HG02885 (cell line): ENCODE results near the gene SYNGR2.
A peak's percentile ranks its signal among the peaks of the same experiment; 100 is the strongest.

Experiments used
- ATAC-seq: cut with Tn5 transposase; IDR thresholded peaks from one replicate; pipeline ENCODE4 v1.9.1; 2021; ENCODE audit warnings: mild to moderate bottlenecking; ENCODE audit not compliant: unreplicated experiment, poor library complexity

The SYNGR2 gene, protein sequence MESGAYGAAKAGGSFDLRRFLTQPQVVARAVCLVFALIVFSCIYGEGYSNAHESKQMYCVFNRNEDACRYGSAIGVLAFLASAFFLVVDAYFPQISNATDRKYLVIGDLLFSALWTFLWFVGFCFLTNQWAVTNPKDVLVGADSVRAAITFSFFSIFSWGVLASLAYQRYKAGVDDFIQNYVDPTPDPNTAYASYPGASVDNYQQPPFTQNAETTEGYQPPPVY

DNA sequence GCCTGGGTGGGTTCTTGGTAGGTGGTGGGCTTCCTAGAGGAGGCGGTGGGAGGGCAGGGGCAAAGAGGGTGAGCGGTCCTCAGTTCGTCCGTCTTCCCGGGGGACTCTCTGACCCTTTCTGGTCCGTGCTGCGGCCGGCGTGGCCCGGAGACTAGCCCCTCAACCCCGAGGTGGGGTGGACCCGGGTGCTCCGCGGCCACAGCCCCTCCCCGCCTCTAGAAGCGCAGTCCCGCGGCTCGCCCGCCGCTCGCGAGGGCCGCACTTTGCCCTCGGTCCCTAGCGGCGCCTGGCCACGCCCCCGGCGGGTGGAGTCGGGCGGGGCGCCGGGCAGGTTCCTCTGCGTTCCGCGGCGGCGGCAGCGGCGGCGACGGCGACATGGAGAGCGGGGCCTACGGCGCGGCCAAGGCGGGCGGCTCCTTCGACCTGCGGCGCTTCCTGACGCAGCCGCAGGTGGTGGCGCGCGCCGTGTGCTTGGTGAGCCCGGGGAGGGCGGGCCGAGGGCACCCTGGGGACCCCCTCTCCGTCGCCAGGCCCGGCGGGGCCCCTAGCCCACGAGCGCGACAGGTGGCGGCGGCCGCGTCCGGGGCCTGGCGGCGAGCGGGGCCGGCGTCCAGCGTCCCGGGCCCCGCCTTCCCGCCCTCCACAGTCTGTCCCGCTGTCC lies at the start of gene SYNGR2:
Gene SYNGR2, plus strand, starts transcription at position 340 of the 661 bp plus-strand sequence. Its CDS starts 36 bp downstream, at position 376.
- ATAC-seq: peak; percentile 62

DNA sequence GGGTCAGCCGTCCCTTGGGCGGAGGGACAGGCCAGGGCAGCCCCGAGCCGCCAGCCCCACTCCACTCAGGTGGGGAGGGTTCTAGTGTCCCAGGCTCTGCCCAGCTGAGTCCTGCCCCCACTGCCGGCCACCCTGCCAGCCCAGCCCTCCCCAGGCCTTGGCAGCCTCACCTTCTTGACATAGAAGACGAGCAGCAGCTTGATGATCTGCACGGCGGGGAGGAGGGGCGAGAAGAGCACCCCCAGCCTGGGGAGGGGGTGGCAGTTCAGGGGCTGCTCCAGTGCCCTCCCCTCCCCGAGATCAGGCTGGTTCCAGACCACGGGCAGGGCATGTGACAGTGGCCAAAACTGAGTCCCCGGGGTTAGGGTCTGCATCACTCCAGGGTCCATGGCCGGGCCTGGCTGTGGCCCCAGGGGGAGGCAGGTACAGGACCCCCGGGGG lies 49.6 kb upstream of the SYNGR2 start:
- ATAC-seq: no peak

DNA sequence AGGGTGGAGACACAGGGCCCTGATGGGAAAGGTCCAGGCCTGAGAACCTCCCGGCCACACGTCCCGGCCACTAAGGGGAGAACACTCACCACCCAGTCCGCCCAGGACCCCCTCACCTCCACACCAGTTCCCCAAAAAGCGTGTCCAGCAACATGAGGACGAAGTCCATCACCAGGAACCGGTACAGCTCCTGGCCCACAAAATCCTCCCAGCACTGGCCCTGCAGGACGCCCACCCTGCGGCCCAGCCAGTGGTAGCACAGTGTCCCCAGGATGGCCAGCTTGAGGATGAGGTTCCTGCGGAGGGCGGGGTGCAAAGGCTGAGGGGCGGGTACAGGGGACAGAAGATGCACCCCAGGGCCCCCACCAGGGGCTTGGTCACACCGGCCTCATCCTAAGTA lies 47.8 kb upstream of the SYNGR2 start:
- no peak for ATAC-seq

DNA sequence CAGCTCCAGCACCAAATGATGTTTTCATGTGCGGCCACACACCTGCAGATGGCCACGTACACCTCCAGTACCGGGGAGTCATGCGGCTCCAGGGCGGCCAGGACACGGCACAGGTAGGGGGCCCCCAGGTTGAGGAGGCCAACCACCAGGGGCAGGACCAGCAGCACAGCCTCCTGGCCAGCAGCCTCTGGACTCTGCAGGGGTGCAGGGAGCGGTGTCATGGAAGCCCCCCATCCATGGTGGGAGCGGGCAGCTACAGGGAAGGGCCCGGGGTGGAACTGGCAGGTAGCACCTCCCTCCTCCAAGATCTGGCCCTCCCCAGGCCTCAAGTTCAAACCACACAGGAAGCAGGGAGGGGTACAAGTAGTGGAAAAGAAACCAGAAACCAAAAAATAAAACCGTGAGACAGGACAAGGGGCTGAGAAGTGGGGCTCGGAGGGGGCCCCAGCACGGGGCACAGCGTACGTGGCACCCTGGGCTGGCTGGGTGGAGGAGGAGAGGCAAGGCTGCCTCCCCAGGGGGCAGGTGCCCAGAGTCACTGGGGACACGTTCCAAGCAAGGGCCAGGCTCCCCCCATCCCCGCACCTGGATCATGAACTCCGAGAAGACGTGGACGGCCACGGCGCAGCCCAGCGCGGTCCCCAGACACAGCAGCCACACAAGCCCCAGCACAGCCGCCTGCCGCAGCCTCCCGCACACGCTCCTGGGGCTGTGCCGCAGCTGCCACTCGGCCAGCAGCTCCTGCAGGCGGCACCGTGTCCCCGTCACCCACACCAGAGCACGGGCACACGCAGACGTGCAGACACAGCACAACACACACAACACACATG lies 47.2 kb upstream of the SYNGR2 start:
- no peak for ATAC-seq

DNA sequence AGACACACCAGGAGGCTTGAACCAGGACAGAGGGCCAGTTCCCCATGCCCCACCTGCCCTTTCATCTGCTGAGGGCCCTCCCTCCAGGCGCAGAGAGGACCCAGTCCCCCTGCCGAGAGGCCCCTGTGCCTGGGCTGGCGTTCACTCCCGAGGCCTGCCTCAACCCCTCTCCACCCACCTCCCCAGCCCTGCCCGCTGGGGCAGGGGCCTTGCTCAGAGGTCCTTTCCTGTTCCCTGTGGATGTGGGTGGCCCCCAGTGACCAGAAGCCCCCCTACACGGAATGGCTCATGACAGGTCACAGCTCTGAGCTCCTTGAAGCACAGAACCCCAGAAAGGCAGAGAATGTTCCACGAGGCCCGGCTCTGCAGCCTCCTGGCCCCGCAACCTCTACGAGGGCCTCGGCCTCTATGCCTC lies 46.6 kb upstream of the SYNGR2 start:
- no peak for ATAC-seq

DNA sequence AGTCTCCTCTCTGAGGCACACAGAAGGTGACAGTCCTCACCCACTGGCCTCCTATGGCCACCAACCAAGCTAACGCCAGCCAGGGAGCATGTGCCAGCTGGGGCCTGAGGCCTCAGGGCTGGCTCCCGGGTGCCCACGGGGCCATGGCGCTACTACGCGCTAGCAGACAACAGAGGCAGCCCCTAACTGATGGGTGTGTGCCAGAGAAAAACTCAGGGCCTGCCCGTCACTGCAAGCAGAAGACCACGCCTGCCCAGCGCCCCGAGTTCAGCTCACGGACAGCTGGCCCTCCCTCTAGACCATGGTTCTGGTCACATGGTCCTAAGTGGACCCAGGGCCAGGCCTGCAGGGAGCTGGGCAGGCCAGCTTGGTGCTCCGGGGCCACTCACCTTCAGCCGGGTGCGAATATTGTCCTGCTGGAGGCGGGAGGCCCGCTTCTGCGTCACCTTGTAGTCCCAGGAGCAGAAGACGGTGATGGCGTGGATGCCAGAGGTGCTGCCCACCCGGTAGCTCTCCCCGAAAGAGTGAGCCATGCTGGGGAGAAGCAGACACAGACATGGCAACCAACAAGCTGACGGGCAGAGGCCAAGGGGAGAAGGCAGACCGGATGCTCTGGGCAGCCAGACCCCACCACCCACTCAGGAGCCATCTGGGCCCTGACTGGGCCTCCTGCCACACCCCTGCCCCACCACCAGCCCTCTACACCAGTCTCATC lies 46.0 kb upstream of the SYNGR2 start:
- ATAC-seq: no peak

DNA sequence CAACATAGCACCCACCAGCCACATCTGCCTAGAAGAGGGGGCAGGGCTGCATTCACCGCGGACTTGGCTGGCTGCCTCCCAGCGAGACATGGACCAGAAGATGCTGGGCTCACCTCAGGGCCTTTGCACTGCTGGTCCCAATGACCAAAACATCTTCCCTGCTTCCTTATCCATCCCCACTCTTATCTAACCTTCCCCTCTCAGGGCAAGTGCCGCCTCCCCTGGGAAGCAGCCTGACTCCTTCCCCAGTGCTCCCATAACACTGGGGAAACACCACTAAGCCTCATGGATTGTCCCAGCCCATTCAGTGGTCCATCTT lies 45.5 kb upstream of the SYNGR2 start:
- ATAC-seq: no peak

DNA sequence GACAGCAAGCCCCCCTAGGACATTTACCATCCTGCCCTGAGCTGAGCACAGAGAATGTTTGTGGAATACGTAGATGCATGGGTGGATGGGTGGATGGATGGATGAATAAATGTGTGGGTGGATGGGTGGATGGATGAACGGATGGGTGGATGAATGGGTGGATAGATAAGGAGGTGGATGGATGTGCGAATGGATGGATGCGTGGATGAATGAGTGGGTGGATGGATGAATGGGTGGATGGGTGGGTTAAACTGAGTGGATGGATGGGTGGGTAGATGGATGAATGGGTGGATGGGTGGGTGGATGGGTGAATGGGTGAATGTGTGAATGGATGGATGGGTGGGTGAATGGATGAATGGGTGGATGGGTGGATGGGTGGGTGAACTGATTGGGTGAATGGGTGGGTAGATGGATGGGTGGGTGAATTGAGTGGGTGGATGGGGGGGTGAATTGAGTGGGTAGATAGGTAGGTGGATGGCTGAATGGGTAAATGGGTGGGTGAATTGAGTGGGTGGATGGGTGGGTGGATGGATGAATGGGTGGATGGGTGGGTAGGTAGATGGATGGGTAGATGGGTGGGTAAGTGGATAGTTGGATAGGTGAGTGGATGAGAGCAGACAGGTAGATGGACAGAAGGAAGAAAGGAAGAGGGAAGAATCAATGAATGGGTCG lies 45.0 kb upstream of the SYNGR2 start:
- no peak for ATAC-seq

DNA sequence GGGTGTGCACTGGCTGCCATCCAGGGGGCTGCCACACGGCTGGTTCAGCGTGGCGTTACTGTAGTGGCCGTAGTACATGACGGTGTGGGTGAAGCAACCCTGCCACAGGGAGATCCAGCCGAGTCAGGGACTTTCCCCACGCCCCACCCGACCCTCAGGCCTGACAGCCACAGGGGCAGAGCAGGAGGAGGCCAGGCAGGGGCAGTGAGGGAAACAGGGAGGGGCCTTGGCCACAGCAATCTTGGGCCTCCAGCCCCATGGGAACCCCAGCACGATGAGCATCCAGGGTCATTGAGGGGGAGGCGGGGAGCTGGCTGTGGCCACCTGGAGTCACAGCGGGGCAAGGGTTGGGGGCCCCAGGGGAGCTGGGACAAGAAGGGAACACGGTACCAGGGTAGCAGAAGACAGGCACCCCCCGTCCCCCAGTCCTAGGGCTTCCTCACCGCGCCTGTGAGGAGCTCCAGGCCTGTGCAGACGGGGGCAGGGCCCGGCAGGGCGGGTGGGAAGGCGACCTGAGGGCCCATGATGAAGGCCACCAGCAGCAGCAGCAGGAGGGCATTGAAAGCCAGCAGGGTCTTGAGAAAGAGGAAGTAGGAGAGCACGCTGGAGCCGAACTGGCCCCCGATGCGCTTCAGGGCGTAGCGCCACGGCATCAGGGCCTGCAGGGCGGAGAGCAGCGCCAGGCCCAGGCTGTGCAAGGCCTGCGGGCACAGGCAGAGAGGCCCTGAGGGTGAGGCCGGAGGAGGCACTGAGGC lies 44.1 kb upstream of the SYNGR2 start:
- no peak for ATAC-seq

DNA sequence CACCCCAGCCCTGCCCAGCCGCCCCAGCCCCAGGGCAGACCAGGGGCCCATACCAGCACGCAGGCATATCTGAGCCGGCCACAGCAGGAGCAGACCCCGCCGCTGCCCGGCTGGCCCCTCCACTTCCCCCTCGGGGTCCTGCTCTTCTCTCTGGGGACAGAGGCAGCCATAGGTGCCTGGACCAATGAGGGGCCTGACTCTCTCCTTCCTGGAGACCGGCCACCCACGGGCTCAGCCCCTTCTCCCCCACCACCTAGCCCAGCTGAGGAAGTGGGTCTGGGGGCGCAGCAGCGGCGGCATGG lies 43.6 kb upstream of the SYNGR2 start:
- no peak for ATAC-seq

DNA sequence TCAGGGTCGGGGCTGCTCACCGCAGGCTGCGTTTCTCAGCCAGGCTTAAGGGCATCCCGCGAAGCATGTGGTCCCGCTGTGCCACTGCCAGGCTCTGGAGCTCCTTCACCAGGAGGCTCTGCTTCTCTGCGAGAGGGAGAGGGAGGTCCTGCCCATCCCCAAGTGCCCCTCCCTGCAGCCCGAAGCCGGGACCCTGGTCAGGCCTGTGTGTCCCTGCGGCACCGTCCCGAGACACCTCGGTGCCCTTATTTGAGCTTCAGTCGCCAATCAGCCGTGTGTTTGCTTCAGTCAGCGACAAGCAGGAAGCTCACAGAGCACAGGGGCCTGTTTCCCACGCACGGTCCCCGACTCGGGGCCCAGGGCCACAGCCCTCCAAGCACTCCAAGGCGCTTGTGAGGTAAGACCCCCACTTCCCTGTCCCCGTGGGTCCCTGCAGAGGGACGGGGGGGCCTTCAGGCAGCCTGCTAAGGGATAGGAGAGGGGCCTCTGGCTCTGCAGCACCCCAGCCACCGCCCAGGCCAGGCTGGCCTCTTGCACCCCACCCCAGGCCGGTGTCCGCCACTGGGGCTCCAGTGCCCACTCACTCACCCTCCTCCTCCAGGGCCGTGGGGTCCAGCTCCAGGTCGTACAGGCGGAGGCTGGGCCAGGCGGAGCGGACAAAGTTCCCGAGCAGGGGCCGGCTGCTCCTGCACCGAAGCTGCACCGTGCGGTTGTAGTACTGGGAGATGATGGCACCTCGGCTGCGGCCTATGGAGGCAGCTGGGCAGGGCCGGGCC lies 43.1 kb upstream of the SYNGR2 start:
- no peak for ATAC-seq

DNA sequence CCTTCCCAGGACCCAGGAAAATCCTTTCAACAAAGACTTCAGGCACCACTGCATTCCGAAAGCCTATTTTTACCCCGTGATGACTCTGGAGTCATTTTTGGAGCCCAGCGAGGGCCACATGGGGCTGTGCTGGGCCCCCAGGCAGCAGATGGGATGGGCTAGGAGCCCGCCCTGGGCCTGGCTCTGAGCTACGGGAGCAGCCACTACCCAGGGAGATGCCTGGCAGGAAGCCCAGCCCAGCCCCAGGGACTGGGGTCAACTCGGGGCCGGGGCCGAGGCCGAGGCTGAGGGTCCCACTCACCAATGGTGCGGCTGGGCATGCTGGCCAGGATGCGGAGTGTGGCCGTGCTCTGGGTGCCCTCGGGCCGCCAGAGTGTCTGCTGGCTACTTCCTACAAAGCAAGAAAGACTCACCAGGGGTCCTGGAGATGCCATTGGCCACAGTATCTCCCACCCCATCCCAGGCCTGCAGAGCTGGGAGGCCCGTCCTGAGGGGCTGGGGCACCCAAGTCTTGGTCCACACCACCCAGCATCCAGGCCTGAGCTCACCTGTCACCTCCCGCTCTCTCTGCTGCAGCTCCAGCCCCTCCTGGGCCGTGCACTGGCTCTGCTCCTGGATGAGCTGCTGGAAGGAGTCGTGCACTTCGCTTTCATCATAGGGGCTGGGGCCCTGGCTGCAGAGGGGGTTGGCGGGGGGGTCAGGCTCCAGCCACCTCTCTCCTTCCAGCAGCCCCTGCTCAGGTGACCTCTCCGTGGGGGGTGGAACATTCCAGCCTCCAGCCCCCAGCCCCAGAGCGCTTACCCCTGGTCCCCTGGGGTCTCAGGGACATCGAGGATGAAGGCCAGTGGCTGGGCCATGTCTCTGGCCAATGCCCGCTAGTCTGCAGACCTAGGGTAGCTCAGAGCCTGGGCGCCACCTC lies 42.1 kb upstream of the SYNGR2 start:
- ATAC-seq: no peak

DNA sequence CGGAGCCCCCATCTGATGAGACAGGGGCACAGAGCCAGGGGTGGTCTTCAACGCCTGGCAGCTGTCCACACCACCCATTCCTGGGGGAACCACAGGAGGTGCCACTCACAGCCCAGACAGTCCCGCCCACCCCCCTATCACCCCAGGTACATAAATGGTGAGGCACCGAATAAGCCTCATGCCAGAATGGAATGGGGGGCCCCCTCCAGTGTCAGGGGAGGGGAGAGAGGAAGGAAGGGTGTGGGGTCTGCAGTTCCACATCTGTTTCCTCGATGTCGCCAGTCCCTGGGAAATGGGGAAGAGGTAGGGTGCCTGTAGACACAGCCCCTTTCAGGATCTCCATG lies 41.5 kb upstream of the SYNGR2 start:
- no peak for ATAC-seq

DNA sequence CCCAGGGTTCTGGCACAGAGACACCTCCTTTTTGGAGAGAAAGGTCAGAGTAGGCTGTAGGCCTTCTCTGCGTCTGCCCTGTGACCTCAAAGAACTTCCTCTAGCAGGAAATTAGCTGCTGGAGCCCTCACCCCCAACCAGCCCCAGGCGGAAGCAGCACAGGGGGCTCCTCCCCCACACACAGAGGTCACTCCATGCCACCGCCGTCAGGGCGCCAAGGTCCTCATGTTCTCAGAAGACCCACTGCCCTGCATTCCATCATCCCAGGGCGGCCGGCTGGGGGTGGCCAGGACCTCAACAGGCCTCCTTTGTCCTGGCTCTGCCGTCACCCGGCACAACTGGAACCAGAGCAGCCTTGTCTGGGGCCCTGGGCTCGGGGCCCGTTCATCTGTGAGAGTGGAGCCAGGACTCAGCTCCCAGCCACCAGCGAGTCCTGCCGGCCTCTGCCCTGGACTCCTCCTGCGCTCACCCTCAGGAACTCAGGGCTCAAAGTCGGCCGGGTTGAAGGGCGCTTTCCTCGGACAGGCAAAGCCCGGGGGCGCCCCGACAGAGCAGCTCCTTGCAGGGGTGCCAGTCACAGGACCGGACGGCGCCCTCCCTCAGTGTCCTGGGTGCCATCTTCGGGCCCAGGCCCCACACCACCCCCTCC lies 41.0 kb upstream of the SYNGR2 start:
- ATAC-seq: no peak

DNA sequence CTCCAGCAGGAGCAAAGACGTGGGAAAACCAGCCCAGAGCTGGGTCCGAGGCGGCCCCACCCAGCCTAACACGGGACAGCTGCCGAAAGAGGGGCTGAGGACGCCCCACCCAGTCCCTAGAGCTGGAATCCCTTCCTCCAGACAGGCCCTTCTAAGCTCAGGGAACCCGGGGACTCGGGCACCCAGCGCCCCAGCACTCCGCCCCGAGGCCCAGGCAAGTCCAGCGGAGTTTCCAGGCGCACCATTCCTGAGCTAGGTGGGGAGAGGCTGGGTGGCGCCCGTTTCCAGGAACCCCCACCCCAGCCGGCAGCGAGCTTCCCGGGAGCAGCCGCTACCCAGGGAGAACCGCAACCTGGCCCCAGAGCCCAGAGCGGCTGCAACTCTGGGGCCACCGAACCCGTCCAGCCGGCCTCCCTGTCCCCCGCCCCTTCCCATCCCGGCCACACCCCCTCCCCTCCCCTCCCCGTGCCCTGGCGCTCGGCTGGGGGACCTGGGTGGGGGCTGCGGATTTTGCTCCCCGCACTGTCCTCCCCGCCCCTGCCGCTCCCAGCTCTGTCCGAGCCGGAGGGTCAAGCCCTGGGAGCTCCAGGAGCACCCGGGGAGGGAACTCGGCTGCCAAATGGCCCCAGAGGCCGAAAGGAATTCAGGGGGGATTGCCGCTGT lies 40.4 kb upstream of the SYNGR2 start:
- no peak for ATAC-seq

DNA sequence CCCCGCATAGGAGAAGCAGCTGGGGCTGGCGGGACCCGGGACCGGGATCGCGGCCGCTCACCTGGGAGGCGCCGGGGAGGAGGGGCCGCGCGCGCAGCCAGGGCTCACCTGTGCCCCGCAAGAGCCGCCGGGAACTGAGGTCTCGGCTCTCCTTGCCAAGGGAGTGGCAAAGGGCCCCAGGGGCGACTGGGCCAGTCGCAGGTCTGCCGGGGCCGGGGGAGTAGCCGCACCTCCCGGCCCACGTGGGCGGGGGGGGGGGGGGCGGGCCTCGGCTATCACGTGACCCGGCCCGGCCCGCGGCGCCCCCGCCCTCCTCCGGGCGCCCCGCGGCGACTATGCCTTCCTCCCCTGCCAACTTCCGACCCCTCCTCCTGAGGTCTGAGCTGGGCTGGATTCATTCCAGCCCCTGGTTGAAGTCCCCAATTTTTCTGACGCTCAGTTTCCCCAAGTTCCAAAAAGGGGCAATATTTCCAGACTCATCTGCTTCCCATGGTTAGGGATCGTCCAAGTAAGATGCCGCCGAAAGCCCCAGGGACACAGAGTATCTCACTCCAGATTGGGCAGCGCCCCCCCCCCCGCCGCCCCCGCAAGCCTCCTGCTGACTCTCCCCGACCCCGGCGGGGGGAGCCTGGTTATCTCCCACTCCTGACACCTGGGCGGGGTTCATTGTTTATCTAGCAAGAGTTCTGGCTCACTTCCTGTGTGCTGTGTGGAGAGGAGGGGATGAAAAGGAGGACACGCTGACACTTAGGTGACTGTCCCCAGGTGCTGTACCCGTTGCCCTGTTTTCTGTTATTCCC lies 39.6 kb upstream of the SYNGR2 start, which contains the start of gene TMC6:
Gene TMC6, minus strand, starts transcription at position 205 of the 800 bp plus-strand sequence. CDS start 1,923 bp downstream, outside the sequence.
- ATAC-seq: peak; percentile 30
